Heart left ventricle (tissue), 16 donors: ENCODE measurements around the gene PDE9A. TPM values are rescaled to one million over a fixed set of nuclear protein-coding genes. Genes with fewer than 3 reads are reported as not detected.

ENCODE experiments used
- ATAC-seq, 4 donors: fragments of 200-7000 bp; cut with Tn5 transposase; one replicate each; pipeline ENCODE4 v1.9.1; 2020 to 2022; ENCODE audit warnings: moderate library complexity in 4 of 4, mild to moderate bottlenecking in 3 of 4, moderate number of reproducible peaks in 1 of 4
- DNase-seq, 5 donors: peaks; one replicate each; pipeline ENCODE4 v3.0.0-alpha.2; 2020
- H3K27ac ChIP-seq, 12 donors: fragments of 200-600 bp; sonication (generic) in 4 of 12; one replicate each; pipeline versions ENCODE4 v1.5.0 to v1.8.0; 2016 to 2022; ENCODE audit warnings: mild to moderate bottlenecking in 2 of 12
- H3K27me3 ChIP-seq, 9 donors: fragments of 200-600 bp; sonication (generic) in 2 of 9; one replicate each; pipeline versions ENCODE4 v1.5.1 to v1.8.0; 2016 to 2022; ENCODE audit warnings: mild to moderate bottlenecking in 3 of 9
- H3K36me3 ChIP-seq, 9 donors: fragments of 200-600 bp; sonication (generic) in 2 of 9; one replicate each; pipeline versions ENCODE4 v1.5.0 to v1.8.0; 2018 to 2022; ENCODE audit warnings: mild to moderate bottlenecking in 2 of 9
- H3K4me1 ChIP-seq, 12 donors: fragments of 200-600 bp; sonication (generic) in 4 of 12; one replicate each; pipeline versions ENCODE4 v1.5.0 to v1.8.0; 2016 to 2022; ENCODE audit warnings: mild to moderate bottlenecking in 3 of 12
- H3K4me3 ChIP-seq, 12 donors: fragments of 200-600 bp; sonication (generic) in 4 of 12; one replicate each; pipeline versions ENCODE4 v1.5.0 to v1.8.0; 2017 to 2022; ENCODE audit warnings: mild to moderate bottlenecking in 9 of 12, moderate library complexity in 4 of 12
- H3K9me3 ChIP-seq, 12 donors: fragments of 200-600 bp; sonication (generic) in 4 of 12; one replicate each; pipeline versions ENCODE4 v1.5.0 to v1.8.0; 2016 to 2022; ENCODE audit warnings: mild to moderate bottlenecking in 1 of 12
- CTCF ChIP-seq, 12 donors: fragments of 200-600 bp; sonication (generic) in 4 of 12; IDR thresholded peaks; one replicate each; pipeline versions ENCODE4 v1.5.0 to v1.8.0; 2018 to 2022; ENCODE audit warnings: antibody characterized with exemption in 12 of 12, mild to moderate bottlenecking in 5 of 12
- POLR2A ChIP-seq, 2 donors: fragments of 450-650 bp; IDR thresholded peaks; one replicate each; pipeline ENCODE4 v1.6.1; 2017; ENCODE audit warnings: antibody characterized with exemption in 2 of 2, mild to moderate bottlenecking in 2 of 2, moderate library complexity in 2 of 2
- WGBS, 4 donors: extraction: QIAGEN DNeasy Blood & Tissue Kit in 2 of 4; methylation state at CpG; one replicate each; pipeline versions ENCODE4 v1.1.5 to v1.1.7; 2013 to 2018; 5-methylcytosine and 5-hydroxymethylcytosine counted together
- intact Hi-C, 10 donors: fragments of 100-400 bp; cut with DNase I; formaldehyde crosslinking; loops; one replicate each; pipeline versions ENCODE4 v1.11.1 to v1.14.2; 2022
- polyA plus RNA-seq, 2 donors: library from polyadenylated mRNA; stranded (reverse); fragments of 200-250 nt; gene quantifications; one replicate each; pipeline ENCODE4 v1.2.3, GENCODE V29; 2013
- total RNA-seq, 9 donors: library from RNA; depleted of rRNA in 2 of 9; stranded (reverse); fragments of >200 nt in 2 of 9; fragmentation: NEBNext Ultra II Directional in 3 of 9; extraction: Animal tissue kit (Norgen Biotek cat#: 25700) in 3 of 9; gene quantifications; one replicate each; pipeline versions ENCODE4 v1.1.0 to v1.2.4, GENCODE V29; 2016 to 2023
- donor health status: ischemic (EF 13 %, LVEDD 7.1; RV severe dilation, severe dysfunction).
- donor health status: healthy with polysubstance abuse.
- donor health status: DM: no; HTN: yes; CAD: no.
- donor health status: DM: no; HTN: no; CAD: no.
- donor health status: ischemic (EF 25% LVEDD 6.9; RV normal size, moderate dysfunction).
- donor health status: ischemic (EF 25% LVEDD 5.7; RV mildly dilated, moderate dysfunction).
- donor health status: healthy.
- donor health status: DM: yes; HTN: yes; CAD: no.
- donor health status: ischemic (EF 35%, LVEDD 5.7; RV mildly dilated, moderate dysfunction).
- donor health status: nonischemic (EF 11% LVEDD 7.7; RV severe dilation, severe dysfunction).
- donor health status: DM: yes; HTN: yes; CAD: no.
- donor health status: PGD.
- donor health status: ischemic (EF 29% LVEDD 5.4; RV normal size, mild dysfunction).
- donor health status: nonischemic (EF 23%, LVEDD 6.1; RV moderate dilation, normal function).

The PDE9A gene
- total and polyA plus RNA-seq, 11 donors, result 1.5 to 4.0 (median 3.1) TPM

GRCh38 chr21:42787613-42788012, 134.2 kb downstream of the PDE9A start:
- peaks cover 0 to 18% (median 11%) of the 10 kb centered on the region in 12 donors for H3K4me1 ChIP-seq
- H3K9me3 ChIP-seq, result peaks cover 0 to 3% (median 0%) of the 10 kb centered on the region in 12 donors
- intact Hi-C loops, result loop anchor here in 2 of 10 donors (10.0 kb wide), 1 partner anchor 133 kb away; the partner anchor contains the start of gene PDE9A (in 2 of the 2)
- peaks cover 0 to 15% (median 0%) of the 10 kb centered on the region in 9 donors for H3K27me3 ChIP-seq
- no peaks in the 10 kb centered on the region for H3K36me3 ChIP-seq
- no peak for TF ChIP-seq CTCF (IDR thresholded peaks at IDR 0.05)
- no peak for TF ChIP-seq POLR2A (IDR thresholded peaks at IDR 0.05)
- no peak for ATAC-seq
- H3K4me3 ChIP-seq, result no peak overlapping the region
- H3K27ac ChIP-seq, result no peak overlapping the region
- WGBS, 4 donors, result 93 to 99% (median 95%) methylated on average over 4 of the region's 4 CpGs
- DNase-seq, result no peak

GRCh38 chr21:42790520-42791065, 137.2 kb downstream of the PDE9A start:
- no peak overlapping the region for H3K27ac ChIP-seq

GRCh38 chr21:42793774-42794173, 140.4 kb downstream of the PDE9A start:
- peaks cover 0 to 3% (median 0%) of the 10 kb centered on the region in 12 donors for H3K9me3 ChIP-seq
- intact Hi-C loops, result no loop called here
- H3K27me3 ChIP-seq, result peaks cover 0 to 16% (median 0%) of the 10 kb centered on the region in 9 donors
- TF ChIP-seq CTCF (IDR thresholded peaks at IDR 0.05) (no peak), POLR2A (IDR thresholded peaks at IDR 0.05) (no peak)
- H3K27ac ChIP-seq, result no peak overlapping the region
- WGBS, 4 donors, result 67 to 78% (median 74%) methylated on average over 7 of the region's 7 CpGs
- H3K4me1 ChIP-seq, result no peaks in the 10 kb centered on the region
- no peak overlapping the region for H3K4me3 ChIP-seq
- H3K36me3 ChIP-seq, result no peaks in the 10 kb centered on the region
- ATAC-seq (no peak), DNase-seq (no peak)

More at GRCh38 chr21:42790520-42791065, 137.2 kb downstream of the PDE9A start:
- peaks cover 0 to 28% (median under 1%) of the 10 kb centered on the region in 9 donors for H3K27me3 ChIP-seq
- TF ChIP-seq CTCF (IDR thresholded peaks at IDR 0.05), result no peak
- 75 to 81% (median 80%) methylated on average over 8 of the region's 8 CpGs for WGBS, 4 donors
- no peak for DNase-seq
- intact Hi-C loops, result no loop called here
- H3K4me1 ChIP-seq, result no peaks in the 10 kb centered on the region
- peaks cover 0 to 3% (median 0%) of the 10 kb centered on the region in 12 donors for H3K9me3 ChIP-seq
- no peaks in the 10 kb centered on the region for H3K36me3 ChIP-seq
- no peak for ATAC-seq
- no peak overlapping the region for H3K4me3 ChIP-seq

- Histone ChIP-seq H3K4me3 (no peak overlapping the region), H3K9me3 (no peaks in the 10 kb centered on the region), H3K36me3 (no peaks in the 10 kb centered on the region), H3K4me1 (no peaks in the 10 kb centered on the region), H3K27me3 (peaks cover 0 to 16% (median 0%) of the 10 kb centered on the region in 9 donors), H3K27ac (no peak overlapping the region)
- intact Hi-C loops, result no loop called here
- DNase-seq (no peak), ATAC-seq (no peak)
- TF ChIP-seq POLR2A (IDR thresholded peaks at IDR 0.05) (no peak), CTCF (IDR thresholded peaks at IDR 0.05) (no peak)
- 52 to 62% (median 60%) methylated on average over 5 to 6 of the region's 6 CpGs for WGBS, 4 donors
Measured at GRCh38 chr21:42794551-42794950, 141.1 kb downstream of the PDE9A start.
